Measurements from ENCODE around the gene VWDE.
"Not testable (repeated sequence)": the region's sequence is repeated elsewhere in the genome, so short reads cannot be mapped to it uniquely, and the experiment has no call there.

Gene VWDE

DNA sequence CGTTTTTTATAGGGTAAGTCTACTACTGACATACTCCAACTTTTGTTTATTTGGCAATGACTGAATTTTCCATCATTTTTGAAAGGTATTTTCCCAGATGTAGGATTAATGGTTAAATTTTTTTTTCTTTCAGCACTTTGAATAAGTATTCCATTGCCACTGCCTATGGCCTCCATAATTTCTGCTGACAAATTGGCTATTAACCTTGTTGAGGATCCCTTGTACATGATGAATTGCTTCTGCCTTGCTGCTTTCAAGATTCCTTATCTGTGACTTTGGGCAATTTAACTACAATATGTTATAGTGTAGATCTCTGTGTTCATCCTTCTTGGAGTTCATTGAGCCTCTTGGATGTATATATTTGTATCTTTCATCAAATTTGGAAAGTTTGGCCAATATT lies 21.6 kb upstream of the VWDE start:
- Histone ChIP-seq H3K36me3 (ENCODE audit: control insufficient read depth, insufficient read depth, low read length) (no peaks in the 10 kb centered on the region), H3K4me1 (ENCODE audit: control insufficient read depth, insufficient read depth, low read length, poor library complexity, severe bottlenecking) (no peaks in the 10 kb centered on the region), H3K27me3 (replicated peaks; ENCODE audit: control insufficient read depth, insufficient read depth, low read length, poor library complexity, severe bottlenecking) (no peaks in the 10 kb centered on the region), H3K27ac (ENCODE audit: insufficient read depth, low read length, poor library complexity, severe bottlenecking) (no peak overlapping the region), H3K4me3 (ENCODE audit: insufficient read depth, low read depth, low read length, poor library complexity, severe bottlenecking) (no peak overlapping the region), H3K9me3 (ENCODE audit: control insufficient read depth, low read length) (no peaks in the 10 kb centered on the region)
- no peak for DNase-seq

DNA sequence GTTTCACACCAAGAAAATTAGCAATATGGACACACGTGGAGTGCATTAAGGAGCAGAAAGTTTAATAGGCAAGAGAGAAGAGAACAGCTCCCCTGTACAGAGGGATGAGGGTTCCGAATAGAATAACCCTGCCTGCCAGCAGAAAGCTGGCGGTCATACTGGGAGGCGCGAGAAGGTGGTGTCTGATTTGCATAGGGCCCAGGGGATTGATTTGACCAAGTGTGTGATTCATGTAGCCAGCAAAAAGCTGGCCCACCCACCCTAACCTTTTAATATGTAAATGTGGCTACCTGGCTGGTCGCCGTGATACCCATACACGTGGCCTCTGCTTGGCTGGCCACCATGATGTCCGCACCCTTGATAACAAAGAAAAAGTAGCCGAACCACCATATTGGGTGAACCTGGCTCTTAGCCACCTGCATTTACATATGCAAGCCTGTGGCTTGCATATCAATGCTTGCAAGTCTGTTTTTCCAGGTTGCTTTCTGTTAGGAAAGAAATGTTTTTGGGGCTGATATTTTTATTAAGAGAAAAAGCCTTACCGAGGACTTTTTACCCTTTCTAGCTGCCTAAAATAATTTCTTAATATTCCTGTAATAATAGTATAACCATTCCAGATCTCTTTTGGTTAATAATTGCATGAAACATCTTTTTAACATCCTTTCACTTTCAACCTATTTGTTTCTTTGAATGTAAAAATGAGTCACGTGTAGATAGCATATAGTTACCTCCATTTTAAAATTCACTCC lies 20.5 kb upstream of the VWDE start:
- H3K36me3 ChIP-seq (ENCODE audit: control insufficient read depth, insufficient read depth, low read length): no peaks in the 10 kb centered on the region
- no peak for DNase-seq
- H3K27me3 ChIP-seq (replicated peaks; ENCODE audit: control insufficient read depth, insufficient read depth, low read length, poor library complexity, severe bottlenecking): no peaks in the 10 kb centered on the region
- H3K4me3 ChIP-seq (ENCODE audit: insufficient read depth, low read depth, low read length, poor library complexity, severe bottlenecking): no peak overlapping the region
- H3K27ac ChIP-seq (ENCODE audit: insufficient read depth, low read length, poor library complexity, severe bottlenecking): no peak overlapping the region
- H3K9me3 ChIP-seq (ENCODE audit: control insufficient read depth, low read length): no peaks in the 10 kb centered on the region
- H3K4me1 ChIP-seq (ENCODE audit: control insufficient read depth, insufficient read depth, low read length, poor library complexity, severe bottlenecking): no peaks in the 10 kb centered on the region

DNA sequence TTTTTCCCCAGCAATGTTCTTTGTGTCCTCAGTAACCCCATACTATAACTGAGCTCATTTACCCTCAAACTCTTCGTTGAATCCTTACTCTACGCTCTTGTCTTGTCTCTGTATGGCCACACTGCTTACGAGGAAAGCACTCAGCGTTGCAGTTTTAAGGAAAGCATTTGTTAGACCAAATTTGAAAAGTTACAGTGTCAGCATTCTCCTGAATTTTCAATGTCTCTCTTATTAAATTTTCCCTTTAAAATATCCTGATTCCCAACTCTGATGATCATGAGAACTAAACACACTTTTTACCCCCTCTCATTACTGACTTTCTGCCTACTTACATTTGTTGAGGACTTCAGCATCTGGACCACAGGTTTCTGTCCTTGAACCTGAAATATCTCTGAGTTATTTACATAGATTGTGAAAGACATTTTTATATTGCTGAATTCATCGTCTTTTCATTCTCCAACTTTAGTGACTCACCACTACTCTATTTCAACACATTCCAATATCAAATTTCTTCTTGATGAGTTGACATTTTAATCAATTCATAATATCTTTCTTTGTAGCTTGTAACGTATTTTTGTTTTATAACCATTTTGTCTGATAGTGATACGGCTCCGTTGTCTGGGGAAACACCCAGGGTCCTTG lies 19.8 kb upstream of the VWDE start:
- H3K4me3 ChIP-seq (ENCODE audit: insufficient read depth, low read depth, low read length, poor library complexity, severe bottlenecking): no peak overlapping the region
- no peak overlapping the region for H3K27ac ChIP-seq (ENCODE audit: insufficient read depth, low read length, poor library complexity, severe bottlenecking)
- H3K27me3 ChIP-seq (replicated peaks; ENCODE audit: control insufficient read depth, insufficient read depth, low read length, poor library complexity, severe bottlenecking): no peaks in the 10 kb centered on the region
- DNase-seq: no peak
- no peaks in the 10 kb centered on the region for H3K9me3 ChIP-seq (ENCODE audit: control insufficient read depth, low read length)
- H3K4me1 ChIP-seq (ENCODE audit: control insufficient read depth, insufficient read depth, low read length, poor library complexity, severe bottlenecking): no peaks in the 10 kb centered on the region
- H3K36me3 ChIP-seq (ENCODE audit: control insufficient read depth, insufficient read depth, low read length): no peaks in the 10 kb centered on the region

DNA sequence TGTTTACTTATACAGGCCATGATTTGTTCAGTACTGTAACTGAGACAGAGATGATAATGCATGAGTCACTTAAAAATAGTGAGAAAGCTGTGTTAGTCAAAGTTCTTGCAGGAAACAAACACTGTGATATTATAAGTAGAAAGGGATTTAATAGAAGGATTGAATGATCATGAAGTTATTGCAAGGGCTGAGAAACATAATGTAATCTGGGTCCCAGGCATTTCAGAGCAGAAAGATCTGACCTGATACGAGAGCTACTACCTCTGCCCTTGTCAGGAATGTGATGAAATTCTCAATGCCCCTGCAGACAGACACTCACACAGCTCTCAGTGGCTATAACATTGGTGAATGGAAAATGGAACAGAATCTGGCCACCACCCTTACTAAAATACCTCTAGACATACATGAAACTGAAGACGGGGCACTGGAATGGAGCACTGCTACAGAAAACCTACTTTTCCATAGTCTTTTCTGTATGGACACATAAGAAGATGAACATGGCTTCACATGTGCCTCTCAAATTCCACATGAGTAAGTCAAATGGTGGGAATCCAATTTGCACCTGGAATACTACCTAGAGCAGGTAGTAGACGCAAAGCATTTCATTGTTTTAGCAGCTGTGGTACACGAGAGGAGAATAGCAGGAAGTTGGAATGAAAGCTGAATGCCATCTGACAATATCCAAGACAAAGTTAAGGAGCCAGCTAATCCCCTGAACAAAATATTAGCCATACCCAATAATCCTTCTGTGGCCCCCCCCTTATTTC lies 19.1 kb upstream of the VWDE start:
- H3K27ac ChIP-seq (ENCODE audit: insufficient read depth, low read length, poor library complexity, severe bottlenecking): no peak overlapping the region
- no peaks in the 10 kb centered on the region for H3K9me3 ChIP-seq (ENCODE audit: control insufficient read depth, low read length)
- no peaks in the 10 kb centered on the region for H3K4me1 ChIP-seq (ENCODE audit: control insufficient read depth, insufficient read depth, low read length, poor library complexity, severe bottlenecking)
- H3K36me3 ChIP-seq (ENCODE audit: control insufficient read depth, insufficient read depth, low read length): no peaks in the 10 kb centered on the region
- no peak for DNase-seq
- no peak overlapping the region for H3K4me3 ChIP-seq (ENCODE audit: insufficient read depth, low read depth, low read length, poor library complexity, severe bottlenecking)
- no peaks in the 10 kb centered on the region for H3K27me3 ChIP-seq (replicated peaks; ENCODE audit: control insufficient read depth, insufficient read depth, low read length, poor library complexity, severe bottlenecking)

DNA sequence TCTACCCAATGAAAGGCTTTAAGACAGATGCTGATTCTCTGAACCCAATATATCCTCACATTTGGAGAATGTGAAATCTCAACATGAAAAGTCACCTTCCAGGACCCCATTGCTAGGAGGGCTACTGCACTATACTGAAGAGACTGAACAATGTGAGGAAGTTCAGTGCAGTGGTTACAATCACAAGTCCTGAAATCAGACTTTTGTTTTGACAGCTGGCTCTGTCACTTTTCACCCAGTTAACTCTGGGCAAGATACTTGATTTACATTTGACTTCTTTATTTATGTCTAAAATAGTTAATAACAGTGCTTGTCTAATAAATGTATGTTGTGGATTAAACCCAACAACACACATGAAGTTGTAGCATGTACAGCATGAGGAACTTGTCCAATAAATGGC lies 14.8 kb upstream of the VWDE start:
- Histone ChIP-seq H3K36me3 (ENCODE audit: control insufficient read depth, insufficient read depth, low read length) (no peaks in the 10 kb centered on the region), H3K9me3 (ENCODE audit: control insufficient read depth, low read length) (no peaks in the 10 kb centered on the region), H3K27me3 (replicated peaks; ENCODE audit: control insufficient read depth, insufficient read depth, low read length, poor library complexity, severe bottlenecking) (no peaks in the 10 kb centered on the region), H3K4me3 (ENCODE audit: insufficient read depth, low read depth, low read length, poor library complexity, severe bottlenecking) (no peak overlapping the region), H3K27ac (ENCODE audit: insufficient read depth, low read length, poor library complexity, severe bottlenecking) (no peak overlapping the region), H3K4me1 (ENCODE audit: control insufficient read depth, insufficient read depth, low read length, poor library complexity, severe bottlenecking) (no peaks in the 10 kb centered on the region)
- DNase-seq: no peak

DNA sequence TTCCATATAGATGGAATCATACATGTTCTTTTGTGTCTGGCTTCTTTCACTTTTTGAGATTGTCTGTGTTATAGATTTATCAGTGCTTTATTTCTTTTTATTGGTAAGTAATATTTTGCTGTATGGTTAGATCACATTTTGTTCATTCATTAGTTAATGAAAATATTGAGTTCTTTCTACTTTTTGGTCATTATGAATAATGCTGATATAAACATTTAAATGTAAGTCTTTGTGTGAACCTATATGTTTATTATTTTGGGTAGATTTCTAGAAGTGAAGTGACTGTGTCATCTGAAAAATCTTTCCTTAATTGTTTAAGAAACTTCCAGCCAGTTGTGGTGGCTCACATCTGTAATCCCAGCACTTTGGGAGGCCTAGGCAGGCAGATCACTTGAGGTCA lies 11.4 kb upstream of the VWDE start:
- Histone ChIP-seq H3K4me1 (ENCODE audit: control insufficient read depth, insufficient read depth, low read length, poor library complexity, severe bottlenecking) (no peaks in the 10 kb centered on the region), H3K36me3 (ENCODE audit: control insufficient read depth, insufficient read depth, low read length) (no peaks in the 10 kb centered on the region), H3K9me3 (ENCODE audit: control insufficient read depth, low read length) (no peaks in the 10 kb centered on the region), H3K27me3 (replicated peaks; ENCODE audit: control insufficient read depth, insufficient read depth, low read length, poor library complexity, severe bottlenecking) (no peaks in the 10 kb centered on the region), H3K4me3 (ENCODE audit: insufficient read depth, low read depth, low read length, poor library complexity, severe bottlenecking) (no peak overlapping the region), H3K27ac (ENCODE audit: insufficient read depth, low read length, poor library complexity, severe bottlenecking) (no peak overlapping the region)
- DNase-seq: no peak

DNA sequence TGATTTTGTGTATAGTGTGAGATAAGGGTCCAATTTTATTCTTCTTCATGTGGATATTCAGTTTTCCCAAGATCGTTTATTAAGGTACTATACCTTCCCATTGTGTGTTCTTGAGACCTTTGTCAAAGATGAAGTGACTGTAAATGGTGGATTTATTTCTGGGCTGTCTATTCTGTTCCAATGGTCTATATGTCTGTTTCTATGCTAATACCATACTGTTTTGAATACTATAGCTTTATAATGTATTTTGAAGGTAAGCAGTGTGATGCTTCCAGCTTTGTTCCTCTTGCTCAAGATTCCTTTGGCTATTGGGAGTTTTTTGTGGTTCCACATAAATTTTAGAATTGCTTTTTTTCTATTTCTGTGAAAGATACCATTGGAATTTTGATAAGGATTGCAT lies 8.7 kb upstream of the VWDE start:
- Histone ChIP-seq H3K9me3 (ENCODE audit: control insufficient read depth, low read length) (no peaks in the 10 kb centered on the region), H3K36me3 (ENCODE audit: control insufficient read depth, insufficient read depth, low read length) (no peaks in the 10 kb centered on the region), H3K27me3 (replicated peaks; ENCODE audit: control insufficient read depth, insufficient read depth, low read length, poor library complexity, severe bottlenecking) (no peaks in the 10 kb centered on the region), H3K4me1 (ENCODE audit: control insufficient read depth, insufficient read depth, low read length, poor library complexity, severe bottlenecking) (no peaks in the 10 kb centered on the region), H3K27ac (ENCODE audit: insufficient read depth, low read length, poor library complexity, severe bottlenecking) (no peak overlapping the region), H3K4me3 (ENCODE audit: insufficient read depth, low read depth, low read length, poor library complexity, severe bottlenecking) (no peak overlapping the region)
- no peak for DNase-seq

DNA sequence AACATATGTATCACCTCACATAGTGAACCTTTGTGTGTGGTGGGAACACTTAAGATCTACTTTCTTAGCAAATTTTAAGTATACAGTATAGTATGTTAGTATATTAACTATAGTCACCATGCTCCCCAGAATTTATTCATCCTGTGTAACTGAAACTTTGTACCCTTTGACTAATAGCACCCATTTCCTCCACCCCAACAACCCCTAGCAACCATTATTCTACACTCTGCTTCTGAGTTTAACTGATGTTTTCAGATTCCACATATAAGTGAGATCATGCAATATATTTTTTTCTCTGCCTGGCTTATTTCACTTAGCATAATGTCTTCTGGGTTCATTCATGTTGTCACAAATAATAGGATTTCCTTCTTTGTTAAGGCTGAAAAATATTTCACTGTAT lies 6.9 kb upstream of the VWDE start:
- H3K9me3 ChIP-seq (ENCODE audit: control insufficient read depth, low read length): no peaks in the 10 kb centered on the region
- H3K36me3 ChIP-seq (ENCODE audit: control insufficient read depth, insufficient read depth, low read length): no peaks in the 10 kb centered on the region
- no peaks in the 10 kb centered on the region for H3K27me3 ChIP-seq (replicated peaks; ENCODE audit: control insufficient read depth, insufficient read depth, low read length, poor library complexity, severe bottlenecking)
- H3K4me3 ChIP-seq (ENCODE audit: insufficient read depth, low read depth, low read length, poor library complexity, severe bottlenecking): no peak overlapping the region
- no peak for DNase-seq
- H3K4me1 ChIP-seq (ENCODE audit: control insufficient read depth, insufficient read depth, low read length, poor library complexity, severe bottlenecking): no peaks in the 10 kb centered on the region
- H3K27ac ChIP-seq (ENCODE audit: insufficient read depth, low read length, poor library complexity, severe bottlenecking): no peak overlapping the region

DNA sequence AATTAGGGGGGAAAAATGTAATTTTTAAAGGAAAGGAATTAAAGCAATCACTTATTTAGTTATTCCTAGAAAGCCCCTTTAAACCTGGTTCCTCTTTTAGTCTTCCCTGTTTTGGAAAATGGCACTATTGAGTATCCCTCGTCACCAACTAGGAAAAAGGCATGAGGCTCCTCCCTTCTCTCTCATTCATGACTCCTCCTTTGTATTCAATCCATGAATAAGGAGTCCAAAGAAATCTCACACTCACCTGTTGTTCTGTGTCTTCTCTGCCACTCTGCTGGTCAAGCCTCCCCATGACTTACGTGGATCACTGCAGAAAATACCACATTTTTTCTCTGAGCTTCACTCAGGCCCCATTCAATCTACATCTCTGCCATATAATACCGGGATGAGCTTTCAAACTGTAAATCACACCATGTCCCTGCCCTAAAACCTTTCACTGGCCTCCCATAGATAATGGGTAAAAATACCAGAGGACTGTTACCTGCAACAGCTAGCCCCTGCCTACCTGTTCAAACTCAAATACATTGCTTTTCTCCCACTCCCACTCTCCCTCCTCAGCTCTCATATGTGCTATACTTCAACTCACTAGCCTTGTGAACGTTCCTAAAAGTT lies 5.5 kb upstream of the VWDE start:
- Histone ChIP-seq H3K36me3 (ENCODE audit: control insufficient read depth, insufficient read depth, low read length) (no peaks in the 10 kb centered on the region), H3K27ac (ENCODE audit: insufficient read depth, low read length, poor library complexity, severe bottlenecking) (no peak overlapping the region), H3K4me3 (ENCODE audit: insufficient read depth, low read depth, low read length, poor library complexity, severe bottlenecking) (no peak overlapping the region), H3K27me3 (replicated peaks; ENCODE audit: control insufficient read depth, insufficient read depth, low read length, poor library complexity, severe bottlenecking) (no peaks in the 10 kb centered on the region), H3K9me3 (ENCODE audit: control insufficient read depth, low read length) (no peaks in the 10 kb centered on the region), H3K4me1 (ENCODE audit: control insufficient read depth, insufficient read depth, low read length, poor library complexity, severe bottlenecking) (peaks cover under 1% of the 10 kb centered on the region)
- DNase-seq: no peak

DNA sequence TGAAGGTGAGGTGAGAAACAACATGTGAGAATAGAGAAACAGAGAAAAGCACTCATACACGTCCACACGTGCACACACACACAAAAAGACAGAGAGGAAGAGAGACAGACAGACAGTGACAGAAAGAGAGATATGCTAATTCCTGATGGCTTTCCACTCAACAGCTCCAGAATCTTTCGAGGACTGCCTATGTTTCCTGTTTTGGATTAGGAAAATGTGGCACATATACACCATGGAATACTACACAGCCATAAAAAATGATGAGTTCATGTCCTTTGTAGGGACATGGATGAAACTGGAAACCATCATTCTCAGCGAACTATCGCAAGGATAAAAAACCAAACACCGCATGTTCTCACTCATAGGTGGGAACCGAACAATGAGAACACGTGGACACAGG lies 4.0 kb upstream of the VWDE start:
- not testable (repeated sequence) for H3K4me3 ChIP-seq (ENCODE audit: insufficient read depth, low read depth, low read length, poor library complexity, severe bottlenecking); H3K27me3 ChIP-seq (replicated peaks; ENCODE audit: control insufficient read depth, insufficient read depth, low read length, poor library complexity, severe bottlenecking); H3K27ac ChIP-seq (ENCODE audit: insufficient read depth, low read length, poor library complexity, severe bottlenecking); H3K9me3 ChIP-seq (ENCODE audit: control insufficient read depth, low read length); H3K36me3 ChIP-seq (ENCODE audit: control insufficient read depth, insufficient read depth, low read length); DNase-seq; H3K4me1 ChIP-seq (ENCODE audit: control insufficient read depth, insufficient read depth, low read length, poor library complexity, severe bottlenecking)

Measured in effector memory CD4-positive, alpha-beta T cell (primary cell).